HepG2 (cell line): ENCODE results near the gene MEAF6. TPM values are rescaled to one million over a fixed set of nuclear protein-coding genes. Genes with fewer than 3 reads are reported as not detected.

Source experiments
- ARID4A ChIP-seq: sonication (generic); formaldehyde crosslinking; IDR thresholded peaks from 2 replicates; pipeline ENCODE4 v1.5.0; 2020; ENCODE audit warnings: mild to moderate bottlenecking, missing genetic modification reagents, borderline replicate concordance
- CENPT ChIP-seq: sonication (generic); formaldehyde crosslinking; IDR thresholded peaks from 2 replicates; pipeline ENCODE4 v1.8.0; 2022; ENCODE audit warnings: low read depth, mild to moderate bottlenecking, moderate library complexity, missing genetic modification reagents
- DBP ChIP-seq: sonication (generic); formaldehyde crosslinking; IDR thresholded peaks from 2 replicates; pipeline ENCODE4 v1.4.0; 2020; ENCODE audit warnings: missing genetic modification reagents; ENCODE audit errors: not compliant biosample characterization
- HOXA5 ChIP-seq: sonication (generic); formaldehyde crosslinking; IDR thresholded peaks from 2 replicates; pipeline ENCODE4 v1.4.0; 2020; ENCODE audit warnings: missing genetic modification reagents
- KLF6 ChIP-seq: IDR thresholded peaks from 2 replicates; pipeline ENCODE4 v1.8.0; 2016; ENCODE audit warnings: missing biosample characterization, missing genetic modification reagents
- ZFAT ChIP-seq: sonication (generic); formaldehyde crosslinking; conservative IDR thresholded peaks from 2 replicates; pipeline ENCODE4 v1.8.1; 2023; ENCODE audit warnings: missing genetic modification reagents, inconsistent platforms
- ZGPAT ChIP-seq: IDR thresholded peaks from 2 replicates; pipeline ENCODE4 v1.6.1; 2016; ENCODE audit warnings: mild to moderate bottlenecking
- ZNF33B ChIP-seq: sonication (generic); formaldehyde crosslinking; IDR thresholded peaks from 2 replicates; pipeline ENCODE4 v1.5.1; 2020; ENCODE audit warnings: mild to moderate bottlenecking, missing genetic modification reagents
- ZNF34 ChIP-seq: sonication (generic); formaldehyde crosslinking; IDR thresholded peaks from 2 replicates; pipeline ENCODE4 v1.4.0; 2020; ENCODE audit warnings: mild to moderate bottlenecking, missing genetic modification reagents, borderline replicate concordance
- ZNF687 ChIP-seq: sonication (generic); formaldehyde crosslinking; IDR thresholded peaks from 2 replicates; pipeline ENCODE4 v1.5.1; 2020; ENCODE audit warnings: mild to moderate bottlenecking, missing genetic modification reagents, moderate library complexity
- ZNF784 ChIP-seq: sonication (generic); formaldehyde crosslinking; IDR thresholded peaks from 2 replicates; pipeline ENCODE4 v1.5.1; 2020; ENCODE audit warnings: missing genetic modification reagents, mild to moderate bottlenecking, borderline replicate concordance
- ZNF83 ChIP-seq: sonication (generic); formaldehyde crosslinking; IDR thresholded peaks from 2 replicates; pipeline ENCODE4 v1.4.0; 2020; ENCODE audit warnings: missing genetic modification reagents, mild to moderate bottlenecking, borderline replicate concordance
- polyA plus RNA-seq, 8 experiments: library from polyadenylated mRNA; depleted of rRNA in 3 of 8; stranded (reverse) in 7 of 8; unstranded in 1 of 8; fragments of >200 nt; fragmentation: Illumina TruSeq in 4 of 8; extraction: Trizol in 4 of 8; gene quantifications; 2 replicates each; pipeline versions ENCODE4 v1.2.1 to v1.2.3, GENCODE V29; 2011 to 2016; ENCODE audit warnings: low read depth in 4 of 8, missing spikeins in 1 of 8, mixed read lengths in 1 of 8; ENCODE audit not compliant: insufficient read depth in 1 of 8
- total RNA-seq, 5 experiments: library from RNA; depleted of rRNA; stranded (reverse); fragments of >200 nt; fragmentation: Illumina TruSeq; extraction: Trizol; gene quantifications; 2 replicates each; pipeline ENCODE4 v1.2.3, GENCODE V29; 2016; ENCODE audit warnings: low read depth in 1 of 5

The MEAF6 gene
- total and polyA plus RNA-seq, 2 of the 13 experiments (the other 11 are each of a cell fraction or from before 2014, with no cell fraction given): 29.5 to 45.6 TPM

- TF ChIP-seq ZNF687 (CRISPR knock-in tag) (peak; percentile 98), HOXA5 (CRISPR knock-in tag) (peak; percentile 86), ZFAT (CRISPR knock-in tag) (no peak; the same call in 1 of the 2 replicates), ARID4A (CRISPR knock-in tag) (peak; percentile 76), ZNF784 (CRISPR knock-in tag) (peak; percentile 56; the same call in 1 of the 2 replicates), DBP (CRISPR knock-in tag) (peak; percentile 84), ZNF34 (CRISPR knock-in tag) (no peak), ZNF83 (CRISPR knock-in tag) (no peak), ZGPAT (CRISPR knock-in tag) (peak; percentile 58; the same call in 1 of the 2 replicates), KLF6 (CRISPR knock-in tag) (peak; percentile 69; the same call in 1 of the 2 replicates), ZNF33B (CRISPR knock-in tag) (no peak), CENPT (CRISPR knock-in tag) (peak; percentile 74; the same call in 1 of the 2 replicates)
These were observed at the start of gene MEAF6 (continued) for GRCh38 chr1:37514350-37515184.
